ENCODE measurements around the gene CARMIL1.

DNA sequence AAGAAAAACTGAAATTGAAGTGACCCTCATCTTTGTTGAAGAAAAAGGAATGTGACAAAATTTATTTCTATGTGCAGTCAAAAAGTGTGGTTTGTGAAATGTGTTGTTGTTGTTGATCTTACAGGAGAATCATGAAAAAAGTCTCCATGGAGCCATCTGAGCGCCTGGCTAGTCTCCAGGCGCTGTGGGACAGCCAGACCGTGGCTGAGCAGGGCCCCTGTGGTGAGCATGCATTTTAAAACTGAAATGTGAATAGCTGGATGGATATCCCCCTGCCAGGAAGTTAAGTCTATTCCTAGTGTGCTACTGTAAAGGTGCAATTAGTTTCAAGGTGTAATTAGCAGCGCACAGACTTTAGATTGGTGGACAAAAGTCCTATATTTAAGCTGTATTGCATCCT is 170.6 kb downstream of the CARMIL1 start:
- TF ChIP-seq, protein P1, sequence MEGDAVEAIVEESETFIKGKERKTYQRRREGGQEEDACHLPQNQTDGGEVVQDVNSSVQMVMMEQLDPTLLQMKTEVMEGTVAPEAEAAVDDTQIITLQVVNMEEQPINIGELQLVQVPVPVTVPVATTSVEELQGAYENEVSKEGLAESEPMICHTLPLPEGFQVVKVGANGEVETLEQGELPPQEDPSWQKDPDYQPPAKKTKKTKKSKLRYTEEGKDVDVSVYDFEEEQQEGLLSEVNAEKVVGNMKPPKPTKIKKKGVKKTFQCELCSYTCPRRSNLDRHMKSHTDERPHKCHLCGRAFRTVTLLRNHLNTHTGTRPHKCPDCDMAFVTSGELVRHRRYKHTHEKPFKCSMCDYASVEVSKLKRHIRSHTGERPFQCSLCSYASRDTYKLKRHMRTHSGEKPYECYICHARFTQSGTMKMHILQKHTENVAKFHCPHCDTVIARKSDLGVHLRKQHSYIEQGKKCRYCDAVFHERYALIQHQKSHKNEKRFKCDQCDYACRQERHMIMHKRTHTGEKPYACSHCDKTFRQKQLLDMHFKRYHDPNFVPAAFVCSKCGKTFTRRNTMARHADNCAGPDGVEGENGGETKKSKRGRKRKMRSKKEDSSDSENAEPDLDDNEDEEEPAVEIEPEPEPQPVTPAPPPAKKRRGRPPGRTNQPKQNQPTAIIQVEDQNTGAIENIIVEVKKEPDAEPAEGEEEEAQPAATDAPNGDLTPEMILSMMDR (IDR thresholded peaks at IDR 0.05), result no peak
- no peak for TF ChIP-seq POLR2A (IDR thresholded peaks at IDR 0.05)
